KMS-11 (cell line): ENCODE results near the gene ADAR.

Source experiments
- H2AFZ ChIP-seq: fragments of 200-600 bp; sonication (generic); 2 replicates; pipeline ENCODE4 v1.6.1; 2016; ENCODE audit warnings: antibody characterized with exemption, mixed run types, low read depth
- H3K27ac ChIP-seq: fragments of 200-600 bp; sonication (generic); 2 replicates; pipeline ENCODE4 v1.6.1; 2016; ENCODE audit warnings: mild to moderate bottlenecking, mixed run types
- H3K27me3 ChIP-seq: fragments of 200-600 bp; sonication (generic); 2 replicates; pipeline ENCODE4 v1.6.1; 2017; ENCODE audit warnings: mild to moderate bottlenecking, low read depth, mixed run types, moderate library complexity; ENCODE audit not compliant: insufficient read depth
- H3K36me3 ChIP-seq: fragments of 200-600 bp; sonication (generic); 2 replicates; pipeline ENCODE4 v1.6.1; 2017; ENCODE audit warnings: mild to moderate bottlenecking, mixed run types; ENCODE audit not compliant: insufficient read depth
- H3K4me1 ChIP-seq: fragments of 200-600 bp; sonication (generic); 2 replicates; pipeline ENCODE4 v1.6.1; 2016; ENCODE audit warnings: mild to moderate bottlenecking, low read depth, mixed run types; ENCODE audit not compliant: poor library complexity, severe bottlenecking
- H3K4me2 ChIP-seq: fragments of 200-600 bp; sonication (generic); 2 replicates; pipeline ENCODE4 v1.7.0; 2016; ENCODE audit warnings: mild to moderate bottlenecking, mixed run types
- H3K4me3 ChIP-seq: fragments of 200-600 bp; sonication (generic); IDR thresholded peaks from 2 replicates; pipeline ENCODE4 v1.6.1; 2017; ENCODE audit warnings: low read depth, low read length, mixed read lengths; ENCODE audit not compliant: insufficient read depth
- H3K79me2 ChIP-seq: fragments of 200-600 bp; sonication (generic); 2 replicates; pipeline ENCODE4 v1.6.1; 2016; ENCODE audit warnings: low read depth, mixed run types; ENCODE audit not compliant: insufficient read depth
- H3K9ac ChIP-seq: fragments of 200-600 bp; sonication (generic); 2 replicates; pipeline ENCODE4 v1.6.1; 2016; ENCODE audit warnings: mild to moderate bottlenecking, mixed run types
- H4K20me1 ChIP-seq: fragments of 200-600 bp; sonication (generic); 2 replicates; pipeline ENCODE4 v1.6.1; 2016; ENCODE audit warnings: mild to moderate bottlenecking, mixed run types; ENCODE audit not compliant: insufficient read depth
- TF ChIP-seq, protein P1 (sequence below): fragments of 200-600 bp; sonication (generic); conservative IDR thresholded peaks from 2 replicates; pipeline ENCODE4 v1.6.1; 2017; ENCODE audit warnings: low read depth, mild to moderate bottlenecking, antibody characterized with exemption, low read length, moderate library complexity, mixed read lengths

ADAR gene

GRCh38 chr1:154608397-154609270, 648 bp upstream of the ADAR start:
- TF ChIP-seq, protein P1, sequence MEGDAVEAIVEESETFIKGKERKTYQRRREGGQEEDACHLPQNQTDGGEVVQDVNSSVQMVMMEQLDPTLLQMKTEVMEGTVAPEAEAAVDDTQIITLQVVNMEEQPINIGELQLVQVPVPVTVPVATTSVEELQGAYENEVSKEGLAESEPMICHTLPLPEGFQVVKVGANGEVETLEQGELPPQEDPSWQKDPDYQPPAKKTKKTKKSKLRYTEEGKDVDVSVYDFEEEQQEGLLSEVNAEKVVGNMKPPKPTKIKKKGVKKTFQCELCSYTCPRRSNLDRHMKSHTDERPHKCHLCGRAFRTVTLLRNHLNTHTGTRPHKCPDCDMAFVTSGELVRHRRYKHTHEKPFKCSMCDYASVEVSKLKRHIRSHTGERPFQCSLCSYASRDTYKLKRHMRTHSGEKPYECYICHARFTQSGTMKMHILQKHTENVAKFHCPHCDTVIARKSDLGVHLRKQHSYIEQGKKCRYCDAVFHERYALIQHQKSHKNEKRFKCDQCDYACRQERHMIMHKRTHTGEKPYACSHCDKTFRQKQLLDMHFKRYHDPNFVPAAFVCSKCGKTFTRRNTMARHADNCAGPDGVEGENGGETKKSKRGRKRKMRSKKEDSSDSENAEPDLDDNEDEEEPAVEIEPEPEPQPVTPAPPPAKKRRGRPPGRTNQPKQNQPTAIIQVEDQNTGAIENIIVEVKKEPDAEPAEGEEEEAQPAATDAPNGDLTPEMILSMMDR, result peak; percentile 21; the same call in 1 of the 2 replicates
- no peaks in the 10 kb centered on the region; the same call in 1 of the 2 replicates for H3K36me3 ChIP-seq
- H3K4me3 ChIP-seq, result peak overlapping the region; percentile 100
- peaks cover 23% of the 10 kb centered on the region; the same call in 1 of the 2 replicates for H4K20me1 ChIP-seq
- peak overlapping the region; percentile 72 for H2AFZ ChIP-seq
- H3K27me3 ChIP-seq, result no peaks in the 10 kb centered on the region
- H3K4me2 ChIP-seq, result peak overlapping the region; percentile 96
- peak overlapping the region; percentile 89 for H3K27ac ChIP-seq
- H3K4me1 ChIP-seq, result peaks cover 81% of the 10 kb centered on the region
- H3K9ac ChIP-seq, result peak overlapping the region; percentile 96
- peaks cover 93% of the 10 kb centered on the region for H3K79me2 ChIP-seq

DNA sequence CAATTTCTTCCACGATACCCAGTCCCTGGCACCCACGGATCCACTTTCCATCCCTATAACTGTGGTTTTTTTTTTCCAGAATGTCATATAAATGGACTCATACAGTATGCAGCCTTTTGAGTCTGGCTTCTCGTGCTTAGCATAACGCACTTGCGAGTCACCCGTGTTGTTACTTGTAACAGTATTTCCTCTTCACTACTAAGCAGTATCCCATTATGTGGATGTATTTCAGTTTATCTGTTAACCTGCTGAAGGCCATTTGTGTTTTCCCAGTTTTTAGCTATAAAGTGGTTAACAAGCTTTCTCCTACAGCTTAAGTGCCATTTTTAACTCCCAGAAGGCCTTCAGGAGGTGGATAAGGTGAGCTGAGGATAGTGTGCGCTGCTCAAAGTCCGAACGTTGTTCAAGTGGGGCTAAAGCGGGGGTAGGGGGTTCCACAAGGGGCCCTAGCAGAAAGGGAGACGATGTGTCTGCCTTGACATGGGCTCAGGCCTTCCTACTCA, 829 bp downstream of the ADAR start:
- H3K4me3 ChIP-seq, result peak overlapping the region; percentile 100
- H3K27me3 ChIP-seq, result no peaks in the 10 kb centered on the region
- H3K9ac ChIP-seq, result peak overlapping the region; percentile 96
- peaks cover 4% of the 10 kb centered on the region; the same call in 1 of the 2 replicates for H3K36me3 ChIP-seq
- H4K20me1 ChIP-seq, result peaks cover 33% of the 10 kb centered on the region
- TF ChIP-seq, protein P1, result no peak
- H3K27ac ChIP-seq, result peak overlapping the region; percentile 89
- peaks cover 93% of the 10 kb centered on the region for H3K79me2 ChIP-seq
- peak overlapping the region; percentile 72 for H2AFZ ChIP-seq
- H3K4me2 ChIP-seq, result peak overlapping the region; percentile 96
- H3K4me1 ChIP-seq, result peaks cover 86% of the 10 kb centered on the region

DNA sequence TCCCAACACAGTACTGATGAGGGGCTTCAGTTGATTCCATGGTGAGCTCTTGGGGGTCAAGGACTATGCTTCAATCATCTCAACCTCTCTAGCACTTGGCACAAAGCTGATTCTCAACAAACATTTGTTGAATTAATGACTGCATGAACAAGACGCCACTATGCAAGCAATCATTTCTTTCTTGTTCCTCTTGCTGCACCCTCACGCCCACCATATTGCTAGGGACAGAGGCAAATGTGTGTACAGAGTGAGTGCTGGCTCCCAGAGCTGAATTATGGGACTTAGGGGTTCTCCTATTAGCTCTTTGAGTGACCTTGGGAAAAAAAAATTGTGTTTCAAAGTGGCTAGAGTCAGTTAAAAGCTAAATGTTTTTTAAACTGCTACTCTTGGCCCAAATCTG, 2.5 kb downstream of the ADAR start:
- Histone ChIP-seq H3K36me3 (peaks cover 18% of the 10 kb centered on the region; the same call in 1 of the 2 replicates), H3K4me1 (peaks cover 87% of the 10 kb centered on the region), H3K27ac (no peak overlapping the region), H3K9ac (no peak overlapping the region), H3K27me3 (no peaks in the 10 kb centered on the region), H4K20me1 (peaks cover 49% of the 10 kb centered on the region), H3K4me2 (peak overlapping the region; percentile 2; the same call in 1 of the 2 replicates), H3K79me2 (peaks cover 94% of the 10 kb centered on the region), H2AFZ (no peak overlapping the region), H3K4me3 (no peak overlapping the region)
- TF ChIP-seq, protein P1, result no peak

DNA sequence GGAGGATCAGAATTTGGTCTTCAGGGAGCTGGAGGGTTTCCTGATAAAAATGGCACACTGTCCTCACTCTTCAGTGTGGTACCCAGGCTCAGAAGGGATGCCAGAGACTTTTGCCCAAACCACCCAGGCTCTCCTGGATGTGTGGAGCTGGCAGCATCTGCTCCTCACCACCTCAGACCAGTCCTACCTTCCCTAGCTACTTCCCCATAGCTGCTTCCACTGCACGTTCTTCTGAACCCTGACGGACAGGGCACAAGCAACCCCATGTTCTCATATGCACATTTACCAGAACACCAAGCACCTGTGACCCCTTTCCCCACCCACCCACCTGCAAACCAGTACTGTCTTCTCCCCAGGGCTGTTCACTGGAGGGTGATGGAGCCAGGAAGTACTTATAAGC, 4.7 kb downstream of the ADAR start:
- Histone ChIP-seq H3K27me3 (no peaks in the 10 kb centered on the region), H3K4me2 (no peak overlapping the region), H4K20me1 (peaks cover 70% of the 10 kb centered on the region), H2AFZ (no peak overlapping the region), H3K79me2 (peaks cover 97% of the 10 kb centered on the region), H3K4me3 (no peak overlapping the region), H3K9ac (no peak overlapping the region), H3K27ac (no peak overlapping the region), H3K4me1 (peaks cover 87% of the 10 kb centered on the region), H3K36me3 (peaks cover 19% of the 10 kb centered on the region; the same call in 1 of the 2 replicates)
- TF ChIP-seq, protein P1, result no peak
